ENCODE measurements around the gene MYMX. TPM values are rescaled to one million over a fixed set of nuclear protein-coding genes. Genes with fewer than 3 reads are reported as not detected.
"Not testable (repeated sequence)": the region's sequence is repeated elsewhere in the genome, so short reads cannot be mapped to it uniquely, and the experiment has no call there.

The MYMX gene
- total RNA-seq = 0.27 TPM

- no peak for DNase-seq (ENCODE audit: low read depth in 2 of 3, low spot score in 2 of 3)
Measured at GRCh38 chr6:44216677-44217331, at the start of gene MYMX. Gene MYMX (plus strand): TSS chr6:44216926. CDS start chr6:44217472, 546 bp downstream.

GRCh38 chr6:44167567-44167966 lies 49.2 kb upstream of the MYMX start:
- DNase-seq (ENCODE audit: low read depth in 2 of 3, low spot score in 2 of 3) = no peak

GRCh38 chr6:44169154-44169553 lies 47.6 kb upstream of the MYMX start:
- no peak for DNase-seq (ENCODE audit: low read depth in 2 of 3, low spot score in 2 of 3)

GRCh38 chr6:44169886-44170570 lies 46.7 kb upstream of the MYMX start:
- DNase-seq (ENCODE audit: low read depth in 2 of 3, low spot score in 2 of 3) = no peak

GRCh38 chr6:44171899-44172546 lies 44.7 kb upstream of the MYMX start:
- DNase-seq (ENCODE audit: low read depth in 2 of 3, low spot score in 2 of 3) = no peak

GRCh38 chr6:44172731-44173500 lies 43.8 kb upstream of the MYMX start:
- DNase-seq (ENCODE audit: low read depth in 2 of 3, low spot score in 2 of 3) = peak; percentile 47 to 84 (median 73)

- DNase-seq (ENCODE audit: low read depth in 2 of 3, low spot score in 2 of 3) = no peak
Measured at GRCh38 chr6:44176130-44176761, 40.5 kb upstream of the MYMX start.

GRCh38 chr6:44176762-44177509 lies 39.8 kb upstream of the MYMX start:
- peak in 2 of 3 donors; percentile 91 for DNase-seq (ENCODE audit: low read depth in 2 of 3, low spot score in 2 of 3)

GRCh38 chr6:44177691-44178423 lies 38.9 kb upstream of the MYMX start:
- no peak for DNase-seq (ENCODE audit: low read depth in 2 of 3, low spot score in 2 of 3)

GRCh38 chr6:44178424-44179071 lies 38.2 kb upstream of the MYMX start:
- DNase-seq (ENCODE audit: low read depth in 2 of 3, low spot score in 2 of 3) = no peak

- DNase-seq (ENCODE audit: low read depth in 2 of 3, low spot score in 2 of 3) = no peak
Measured at GRCh38 chr6:44179072-44179536, 37.6 kb upstream of the MYMX start.

GRCh38 chr6:44179648-44180047 lies 37.1 kb upstream of the MYMX start:
- no peak for DNase-seq (ENCODE audit: low read depth in 2 of 3, low spot score in 2 of 3)

- no peak for DNase-seq (ENCODE audit: low read depth in 2 of 3, low spot score in 2 of 3)
Measured at GRCh38 chr6:44180406-44180805, 36.3 kb upstream of the MYMX start.

GRCh38 chr6:44180886-44181285 lies 35.8 kb upstream of the MYMX start:
- no peak for DNase-seq (ENCODE audit: low read depth in 2 of 3, low spot score in 2 of 3)

GRCh38 chr6:44181784-44182183 lies 34.9 kb upstream of the MYMX start:
- DNase-seq (ENCODE audit: low read depth in 2 of 3, low spot score in 2 of 3) = not testable (repeated sequence)

GRCh38 chr6:44182911-44183390 lies 33.8 kb upstream of the MYMX start:
- DNase-seq (ENCODE audit: low read depth in 2 of 3, low spot score in 2 of 3) = no peak

GRCh38 chr6:44183783-44184182 lies 32.9 kb upstream of the MYMX start:
- no peak for DNase-seq (ENCODE audit: low read depth in 2 of 3, low spot score in 2 of 3)

GRCh38 chr6:44185356-44185755 lies 31.4 kb upstream of the MYMX start:
- DNase-seq (ENCODE audit: low read depth in 2 of 3, low spot score in 2 of 3) = not testable (repeated sequence)

Data from hematopoietic multipotent progenitor cell (in vitro differentiated cells).